Measurements from ENCODE around the gene CRB2.

The CRB2 gene

DNA sequence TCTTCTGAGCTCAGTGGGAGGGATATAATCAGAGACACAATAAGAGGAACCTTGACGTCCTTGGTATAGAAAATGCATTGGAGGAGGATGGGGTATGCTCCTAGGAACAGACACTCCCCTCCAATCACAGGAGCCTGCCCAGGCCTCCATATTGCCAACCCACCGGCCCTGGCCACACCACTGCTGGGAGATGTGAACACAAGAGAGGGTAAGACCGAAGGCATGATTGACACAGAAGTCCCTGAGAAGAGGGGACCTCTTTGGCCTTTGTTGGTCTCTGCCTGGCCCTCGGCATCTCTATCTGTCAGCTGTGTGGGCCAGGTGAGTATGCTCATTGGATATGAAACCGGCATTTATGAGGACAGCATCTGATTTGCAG is 62.0 kb downstream of the CRB2 start:
- no peak for DNase-seq (ENCODE audit: low read depth)
- H3K4me3 ChIP-seq (ENCODE audit: low read depth, low read length): no peak overlapping the region
- TF ChIP-seq, protein P1, sequence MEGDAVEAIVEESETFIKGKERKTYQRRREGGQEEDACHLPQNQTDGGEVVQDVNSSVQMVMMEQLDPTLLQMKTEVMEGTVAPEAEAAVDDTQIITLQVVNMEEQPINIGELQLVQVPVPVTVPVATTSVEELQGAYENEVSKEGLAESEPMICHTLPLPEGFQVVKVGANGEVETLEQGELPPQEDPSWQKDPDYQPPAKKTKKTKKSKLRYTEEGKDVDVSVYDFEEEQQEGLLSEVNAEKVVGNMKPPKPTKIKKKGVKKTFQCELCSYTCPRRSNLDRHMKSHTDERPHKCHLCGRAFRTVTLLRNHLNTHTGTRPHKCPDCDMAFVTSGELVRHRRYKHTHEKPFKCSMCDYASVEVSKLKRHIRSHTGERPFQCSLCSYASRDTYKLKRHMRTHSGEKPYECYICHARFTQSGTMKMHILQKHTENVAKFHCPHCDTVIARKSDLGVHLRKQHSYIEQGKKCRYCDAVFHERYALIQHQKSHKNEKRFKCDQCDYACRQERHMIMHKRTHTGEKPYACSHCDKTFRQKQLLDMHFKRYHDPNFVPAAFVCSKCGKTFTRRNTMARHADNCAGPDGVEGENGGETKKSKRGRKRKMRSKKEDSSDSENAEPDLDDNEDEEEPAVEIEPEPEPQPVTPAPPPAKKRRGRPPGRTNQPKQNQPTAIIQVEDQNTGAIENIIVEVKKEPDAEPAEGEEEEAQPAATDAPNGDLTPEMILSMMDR (IDR thresholded peaks at IDR 0.05; ENCODE audit: control insufficient read depth, extremely low read depth, insufficient read depth): no peak

DNA sequence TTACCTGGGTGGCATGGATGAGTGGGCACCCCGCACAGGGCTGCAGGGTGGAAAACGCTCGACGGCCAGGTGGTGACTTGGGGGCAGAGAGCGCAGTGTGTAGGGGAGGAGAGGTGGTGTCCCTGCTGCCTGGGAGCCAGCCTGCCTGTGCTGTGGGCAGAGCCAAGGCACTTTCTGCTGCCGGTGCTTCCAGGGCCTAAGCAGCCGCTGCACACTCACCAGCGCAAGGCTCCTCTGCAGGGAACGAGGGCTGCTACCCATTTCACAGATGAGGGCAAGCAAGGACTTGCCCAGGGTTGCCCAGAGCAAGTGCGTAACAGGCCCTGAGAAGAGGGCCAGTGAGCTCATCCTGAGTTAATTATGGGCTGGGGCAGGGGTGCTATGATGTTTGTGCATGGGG is 62.5 kb downstream of the CRB2 start:
- TF ChIP-seq, protein P1 (IDR thresholded peaks at IDR 0.05; ENCODE audit: control insufficient read depth, extremely low read depth, insufficient read depth): no peak

DNA sequence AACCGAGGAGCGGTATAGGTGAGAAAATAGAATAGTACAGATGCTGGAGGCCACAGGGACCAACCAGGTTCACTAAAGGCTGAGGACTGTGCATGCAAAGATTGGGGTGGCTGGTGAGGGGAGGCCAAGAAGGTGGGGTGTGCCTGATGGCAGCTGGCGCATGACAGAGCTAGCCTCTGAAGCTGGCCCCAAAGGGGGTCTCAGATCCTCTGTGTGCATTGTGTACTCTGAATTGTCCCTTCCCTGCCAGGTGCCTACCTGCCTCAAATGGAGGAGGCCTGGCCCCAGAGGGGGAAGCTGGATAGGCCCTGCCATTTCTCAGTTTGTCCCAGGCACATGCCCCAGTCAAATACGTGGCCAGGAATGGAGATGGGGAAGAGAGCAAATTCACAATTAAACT is 63.1 kb downstream of the CRB2 start:
- TF ChIP-seq, protein P1 (IDR thresholded peaks at IDR 0.05; ENCODE audit: control insufficient read depth, extremely low read depth, insufficient read depth): no peak
- no peak overlapping the region for H3K4me3 ChIP-seq (ENCODE audit: low read depth, low read length)
- no peak for DNase-seq (ENCODE audit: low read depth)

More for the DNA sequence above, 62.5 kb downstream of the CRB2 start:
- no peak for DNase-seq (ENCODE audit: low read depth)
- no peak overlapping the region for H3K4me3 ChIP-seq (ENCODE audit: low read depth, low read length)

DNA sequence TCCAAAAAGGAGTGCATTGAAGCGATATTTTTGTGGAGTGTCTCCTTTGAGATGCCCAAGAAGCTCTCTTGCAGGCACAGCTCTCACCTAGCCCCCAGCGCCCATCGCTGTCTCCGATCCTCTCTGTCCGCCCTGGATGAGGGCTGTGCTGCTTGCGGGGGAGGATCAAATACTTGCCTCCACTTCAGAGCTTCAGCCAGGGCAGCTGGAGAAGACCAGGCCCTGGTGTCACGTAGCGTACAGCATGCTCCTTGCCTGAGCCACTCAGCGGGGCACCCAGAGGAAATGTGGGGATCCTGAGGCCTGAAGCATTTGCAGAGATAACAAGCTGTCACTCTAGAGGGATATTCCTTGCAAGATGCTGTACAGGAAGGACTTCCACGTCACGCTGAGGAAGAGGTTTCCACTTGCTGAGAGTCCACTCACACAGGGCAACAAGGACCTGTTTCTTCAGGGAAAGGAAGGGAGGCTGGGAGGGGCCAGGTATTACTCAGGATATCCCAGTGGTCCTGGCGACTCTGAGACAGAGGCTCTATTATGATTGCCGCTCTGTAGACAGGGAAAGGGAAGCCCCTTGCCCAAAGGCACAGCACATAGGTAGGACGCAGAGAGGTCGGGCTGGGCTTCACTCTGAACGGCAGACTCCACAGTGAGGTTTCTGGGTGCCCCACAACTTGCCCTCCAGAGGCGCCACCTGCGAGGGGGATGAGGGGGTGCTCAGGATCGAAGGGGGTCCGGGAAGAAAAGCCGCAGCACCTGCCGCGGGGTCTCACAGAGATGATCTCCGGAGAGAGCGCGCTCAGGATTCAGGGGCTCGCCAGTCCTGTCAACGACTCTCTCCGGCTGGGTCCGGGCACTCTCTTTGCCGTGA is 64.0 kb downstream of the CRB2 start:
- TF ChIP-seq, protein P1 (IDR thresholded peaks at IDR 0.05; ENCODE audit: control insufficient read depth, extremely low read depth, insufficient read depth): no peak
- no peak for DNase-seq (ENCODE audit: low read depth)
- no peak overlapping the region for H3K4me3 ChIP-seq (ENCODE audit: low read depth, low read length)

DNA sequence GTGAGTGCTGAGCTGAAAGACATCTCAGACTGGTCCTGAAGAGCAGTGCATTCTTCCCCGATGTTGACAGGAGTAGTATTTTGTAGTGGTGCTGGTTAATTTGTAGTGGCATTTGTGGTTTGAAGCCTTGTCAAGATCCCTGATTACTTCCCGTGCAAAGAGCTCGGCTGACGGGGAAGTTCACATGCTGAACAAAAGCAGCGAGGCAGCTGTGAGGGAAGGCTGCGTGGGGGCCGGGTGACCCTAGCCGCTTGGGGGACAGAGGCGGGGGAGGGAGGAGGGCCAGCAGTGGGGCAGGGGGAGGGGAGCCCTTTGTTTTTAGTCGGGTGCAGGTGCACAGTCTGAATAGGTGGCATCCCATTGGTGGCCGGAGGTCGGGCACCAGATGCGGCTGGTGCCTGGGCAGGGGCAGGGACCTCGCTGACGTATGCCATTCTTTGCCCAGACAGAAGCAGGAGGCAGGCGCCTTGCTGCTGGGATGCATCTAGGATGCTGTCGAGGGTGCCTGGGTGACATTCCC is 64.7 kb downstream of the CRB2 start:
- DNase-seq (ENCODE audit: low read depth): no peak
- no peak overlapping the region for H3K4me3 ChIP-seq (ENCODE audit: low read depth, low read length)
- TF ChIP-seq, protein P1 (IDR thresholded peaks at IDR 0.05; ENCODE audit: control insufficient read depth, extremely low read depth, insufficient read depth): no peak

DNA sequence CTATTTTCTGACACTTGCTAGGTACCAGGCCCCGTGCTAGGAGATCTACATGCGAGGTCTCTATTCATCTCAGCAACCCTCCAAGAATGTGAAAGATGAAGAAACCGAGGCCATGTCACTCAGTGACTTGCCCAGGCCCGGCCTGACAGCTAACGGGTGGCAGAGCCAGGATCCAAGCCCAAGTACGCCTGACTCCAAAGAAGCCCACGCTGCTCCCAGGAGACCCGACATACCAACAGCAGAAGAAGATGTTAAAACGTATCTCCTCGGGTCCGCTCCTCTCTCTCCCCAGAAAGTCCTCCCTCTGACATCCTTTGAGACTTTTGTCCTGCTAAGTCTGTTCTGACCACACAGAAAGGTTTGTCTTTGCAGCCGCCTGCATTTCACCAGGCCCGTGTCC is 65.2 kb downstream of the CRB2 start:
- no peak for DNase-seq (ENCODE audit: low read depth)
- TF ChIP-seq, protein P1 (IDR thresholded peaks at IDR 0.05; ENCODE audit: control insufficient read depth, extremely low read depth, insufficient read depth): no peak
- H3K4me3 ChIP-seq (ENCODE audit: low read depth, low read length): no peak overlapping the region

All from LNCaP clone FGC (cell line).